ENCODE measurements around the gene AFDN.

AFDN gene

DNA sequence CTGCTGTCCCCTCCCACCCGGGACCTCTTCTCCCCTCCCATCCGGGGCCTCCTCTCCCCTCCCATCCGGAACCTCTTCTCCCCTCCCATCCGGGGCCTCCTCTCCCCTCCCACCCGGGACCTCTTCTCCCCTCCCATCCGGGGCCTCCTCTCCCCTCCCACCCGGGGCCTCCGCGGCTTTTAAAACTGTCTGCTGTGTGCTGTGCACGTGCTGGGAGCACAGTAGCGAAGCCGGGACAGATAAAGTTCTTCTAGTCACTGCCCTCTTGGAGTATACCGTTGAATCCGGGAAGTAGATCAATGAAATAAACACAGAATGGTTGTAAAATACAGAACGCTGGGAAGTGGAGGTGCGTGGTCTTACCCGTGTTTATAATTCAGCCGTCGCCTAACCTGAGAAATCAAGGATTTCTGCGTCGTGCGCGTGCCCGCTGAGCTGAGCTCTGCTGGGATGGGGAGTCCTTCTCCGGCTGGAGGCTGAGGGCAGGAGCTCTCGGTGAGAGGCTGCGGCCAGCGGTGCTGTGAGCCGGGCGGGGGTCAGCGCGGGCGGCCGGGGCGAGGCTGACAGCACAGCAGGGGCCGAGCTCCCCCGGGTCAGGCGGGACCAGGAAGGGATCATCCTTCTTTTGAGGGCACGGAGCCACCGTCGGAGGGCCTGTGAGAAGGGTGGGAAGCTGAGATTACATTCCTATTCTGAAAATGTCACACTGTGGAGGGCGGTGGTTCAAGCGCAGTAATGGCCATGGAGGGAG is 151.2 kb downstream of the AFDN start:
- Histone ChIP-seq H3K4me3 (no peak overlapping the region), H3K27ac (no peak overlapping the region)

GRCh38 chr6:167978607-167979006 is 151.9 kb downstream of the AFDN start:
- DNase-seq (ENCODE audit: low spot score) = peak; percentile 38
- no peak overlapping the region for H3K4me3 ChIP-seq
- H3K27ac ChIP-seq = no peak overlapping the region
- no peak for TF ChIP-seq CTCF (IDR thresholded peaks at IDR 0.05)

More for the DNA sequence above, 151.2 kb downstream of the AFDN start:
- no peak for TF ChIP-seq CTCF (IDR thresholded peaks at IDR 0.05)
- peak; percentile 41 for DNase-seq (ENCODE audit: low spot score)

DNA sequence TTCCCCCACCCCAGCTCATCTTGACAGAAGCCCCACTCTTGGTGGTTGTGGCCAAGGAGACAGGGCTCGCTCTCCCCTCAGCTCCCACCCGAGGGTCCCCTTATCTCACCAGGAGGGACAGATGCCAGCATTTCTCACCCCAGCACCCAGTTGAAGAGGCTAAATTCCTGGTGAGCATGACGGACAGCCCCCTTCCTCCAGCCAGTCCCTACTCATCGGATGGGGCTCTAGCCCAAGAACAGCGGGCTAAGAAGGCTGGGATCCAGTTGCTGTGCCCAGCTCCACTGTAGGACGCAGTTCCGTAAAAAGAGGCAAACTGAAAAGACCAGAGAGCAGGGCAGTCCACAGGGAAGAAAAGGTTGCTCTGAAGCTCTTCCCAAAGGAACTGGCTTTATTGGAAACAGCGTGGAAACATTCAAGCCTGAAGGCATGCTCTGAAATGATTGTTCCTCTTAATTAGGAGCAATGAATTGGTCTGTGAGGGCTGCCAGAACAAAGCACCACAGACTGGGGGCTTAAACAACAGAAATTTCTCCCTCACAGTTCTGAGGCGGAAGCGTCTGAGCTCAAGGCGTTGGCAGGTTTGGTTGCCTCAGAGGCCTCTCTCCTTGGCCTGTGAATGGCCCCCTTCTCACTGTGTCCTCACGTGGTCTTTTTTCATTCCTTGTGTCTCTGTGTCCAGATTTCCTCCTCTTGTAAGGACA is 152.9 kb downstream of the AFDN start:
- H3K4me3 ChIP-seq = no peak overlapping the region
- TF ChIP-seq CTCF (IDR thresholded peaks at IDR 0.05) = no peak
- DNase-seq (ENCODE audit: low spot score) = peak; percentile 67
- H3K27ac ChIP-seq = no peak overlapping the region

GRCh38 chr6:167980911-167981580 is 154.3 kb downstream of the AFDN start:
- no peak for TF ChIP-seq CTCF (IDR thresholded peaks at IDR 0.05)
- no peak for DNase-seq (ENCODE audit: low spot score)
- Histone ChIP-seq H3K27ac (no peak overlapping the region), H3K4me3 (no peak overlapping the region)

- DNase-seq (ENCODE audit: low spot score) = no peak
- TF ChIP-seq CTCF (IDR thresholded peaks at IDR 0.05) = no peak
- Histone ChIP-seq H3K27ac (no peak overlapping the region), H3K4me3 (no peak overlapping the region)
Measured at GRCh38 chr6:167981916-167982462, 155.3 kb downstream of the AFDN start.

DNA sequence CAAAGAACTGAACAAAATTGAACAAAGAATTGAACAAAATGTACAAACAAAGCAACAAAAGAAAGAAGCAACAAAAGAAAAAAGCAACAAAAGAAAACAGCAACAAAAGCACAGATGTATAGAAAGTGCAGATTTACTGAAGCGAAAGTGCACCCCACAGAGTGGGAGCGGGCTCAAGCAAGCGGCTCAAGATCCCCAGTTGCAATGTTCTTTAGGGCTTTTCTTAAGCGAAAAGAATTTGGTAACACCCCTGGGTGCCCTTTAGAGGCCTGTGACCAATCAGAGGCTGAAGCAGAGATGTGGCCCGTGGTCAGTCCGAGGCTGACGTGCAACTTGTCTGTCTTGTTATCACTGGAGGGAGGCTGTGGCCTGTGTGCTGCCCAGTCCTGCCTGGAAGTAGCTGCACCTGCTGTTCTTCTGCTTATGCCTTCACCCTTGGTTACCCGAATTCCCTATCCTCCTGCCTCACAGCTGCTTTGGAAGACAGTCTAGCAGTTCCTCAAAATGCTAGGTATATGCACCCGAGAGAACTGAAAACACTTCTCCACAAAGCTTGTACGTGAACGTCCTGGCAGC is 157.5 kb downstream of the AFDN start:
- peak; percentile 47 for DNase-seq (ENCODE audit: low spot score)
- no peak overlapping the region for H3K27ac ChIP-seq
- TF ChIP-seq CTCF (IDR thresholded peaks at IDR 0.05) = no peak
- no peak overlapping the region for H3K4me3 ChIP-seq

Measured in coronary artery (tissue), 2 donors.